Iris pigment epithelial cell (primary cell): ENCODE measurements around the gene FGGY.
"Not testable (repeated sequence)": the region's sequence is repeated elsewhere in the genome, so short reads cannot be mapped to it uniquely, and the experiment has no call there.

Source experiments
- DNase-seq: peaks from one replicate; pipeline ENCODE4 v3.0.0-alpha.2; 2011; ENCODE audit warnings: low read depth

The FGGY gene

GRCh38 chr1:59352065-59352464 lies 55.2 kb downstream of the FGGY start:
- no peak for DNase-seq

GRCh38 chr1:59353453-59353852 lies 56.6 kb downstream of the FGGY start:
- no peak for DNase-seq

- not testable (repeated sequence) for DNase-seq
Measured at GRCh38 chr1:59354239-59354638, 57.3 kb downstream of the FGGY start.

GRCh38 chr1:59354709-59355337 lies 57.9 kb downstream of the FGGY start:
- no peak for DNase-seq

GRCh38 chr1:59355361-59355760 lies 58.5 kb downstream of the FGGY start:
- DNase-seq, result no peak

GRCh38 chr1:59356627-59357026 lies 59.7 kb downstream of the FGGY start:
- DNase-seq, result no peak

GRCh38 chr1:59357645-59358320 lies 60.9 kb downstream of the FGGY start:
- DNase-seq, result no peak

- DNase-seq, result no peak
Measured at GRCh38 chr1:59359325-59359724, 62.4 kb downstream of the FGGY start.

GRCh38 chr1:59360170-59360569 lies 63.3 kb downstream of the FGGY start:
- DNase-seq, result peak; percentile 81

GRCh38 chr1:59360729-59361128 lies 63.8 kb downstream of the FGGY start:
- DNase-seq, result no peak

GRCh38 chr1:59361766-59362165 lies 64.9 kb downstream of the FGGY start:
- no peak for DNase-seq

GRCh38 chr1:59364037-59364436 lies 67.1 kb downstream of the FGGY start:
- DNase-seq, result no peak

- peak; percentile 72 for DNase-seq
Measured at GRCh38 chr1:59366346-59366745, 69.5 kb downstream of the FGGY start.

GRCh38 chr1:59367301-59368007 lies 70.6 kb downstream of the FGGY start:
- peak; percentile 96 for DNase-seq

GRCh38 chr1:59368008-59368670 lies 71.2 kb downstream of the FGGY start:
- peak; percentile 60 for DNase-seq

- DNase-seq, result peak; percentile 98
Measured at GRCh38 chr1:59375321-59376220, 78.7 kb downstream of the FGGY start.

GRCh38 chr1:59377350-59377904 lies 80.5 kb downstream of the FGGY start:
- DNase-seq, result no peak

- peak; percentile 48 for DNase-seq
Measured at GRCh38 chr1:59378621-59379370, 81.9 kb downstream of the FGGY start.

- no peak for DNase-seq
Measured at GRCh38 chr1:59379371-59379728, 82.5 kb downstream of the FGGY start.

- DNase-seq, result no peak
Measured at GRCh38 chr1:59383963-59384362, 87.1 kb downstream of the FGGY start.

GRCh38 chr1:59384443-59384842 lies 87.5 kb downstream of the FGGY start:
- DNase-seq, result peak; percentile 11
